ENCODE measurements around the gene LRBA.

- no peak for TF ChIP-seq TAF1 (IDR thresholded peaks at IDR 0.05; ENCODE audit: borderline replicate concordance, low read depth, low read length)
- TF ChIP-seq POLR2A (IDR thresholded peaks at IDR 0.05; ENCODE audit: low read depth, low read length) = no peak
- no peak for TF ChIP-seq POLR2AphosphoS5 (IDR thresholded peaks at IDR 0.05; ENCODE audit: low read depth, low read length)
Measured at GRCh38 chr4:150994721-150995120, 20.4 kb downstream of the LRBA start.

Data from GM12892 (cell line).